Natural killer cell treated with Interleukin-12 subunit alpha and Interleukin-12 subunit beta and Interleukin-15 and Interleukin-18, amount 100 ng/mL, for 72 hours (primary cell): Measurements from ENCODE around the gene MYT1. TPM values are rescaled to one million over a fixed set of nuclear protein-coding genes. Genes with fewer than 3 reads are reported as not detected.

ENCODE experiments used
- ATAC-seq, 2 donors: fragments of 150-1000 bp; cut with Tn5 transposase in 1 of 2; sonication (Bioruptor Pico), chemical (Tn5 transposase) in 1 of 2; 2 replicates each; pipeline ENCODE4 v1.10.0; 2021
- DNase-seq: peaks from one replicate; pipeline ENCODE4 v3.0.0; 2022; ENCODE audit warnings: low spot score
- H3K27ac Mint-ChIP-seq, 2 donors: 1 replicate in 1 of 2; 2 replicates in 1 of 2; pipeline ENCODE4 v1.8.0; 2022; ENCODE audit warnings: mixed read lengths in 2 of 2, mild to moderate bottlenecking in 1 of 2, moderate library complexity in 1 of 2
- H3K27me3 Mint-ChIP-seq, 2 donors: 1 replicate in 1 of 2; 2 replicates in 1 of 2; pipeline ENCODE4 v1.8.0; 2022; ENCODE audit warnings: mixed read lengths in 2 of 2
- H3K36me3 Mint-ChIP-seq: one replicate; pipeline ENCODE4 v1.8.0; 2022; ENCODE audit warnings: mixed read lengths
- H3K4me1 Mint-ChIP-seq, 2 donors: 1 replicate in 1 of 2; 2 replicates in 1 of 2; pipeline ENCODE4 v1.8.0; 2022; ENCODE audit warnings: low read depth in 2 of 2, mixed read lengths in 2 of 2, mild to moderate bottlenecking in 1 of 2
- H3K4me3 Mint-ChIP-seq: one replicate; pipeline ENCODE4 v1.8.0; 2022; ENCODE audit warnings: mixed read lengths
- H3K9me3 Mint-ChIP-seq: 2 replicates; pipeline ENCODE4 v1.8.0; 2022; ENCODE audit warnings: mixed read lengths
- total RNA-seq, 2 donors: library from RNA; stranded (reverse); gene quantifications; one replicate each; pipeline ENCODE4 v1.2.3, GENCODE V29; 2022

Gene MYT1
- total RNA-seq, 2 donors from 2014 or later = not detected

GRCh38 chr20:64207641-64208590 is 43.7 kb downstream of the MYT1 start:
- peaks cover 0 to 2% of the 10 kb centered on the region in 2 donors for H3K27me3 Mint-ChIP-seq
- H3K4me1 Mint-ChIP-seq = no peaks in the 10 kb centered on the region
- H3K36me3 Mint-ChIP-seq = no peaks in the 10 kb centered on the region
- DNase-seq = no peak
- H3K27ac Mint-ChIP-seq = no peak overlapping the region
- no peak for ATAC-seq
- no peak overlapping the region for H3K4me3 Mint-ChIP-seq
- no peaks in the 10 kb centered on the region for H3K9me3 Mint-ChIP-seq

DNA sequence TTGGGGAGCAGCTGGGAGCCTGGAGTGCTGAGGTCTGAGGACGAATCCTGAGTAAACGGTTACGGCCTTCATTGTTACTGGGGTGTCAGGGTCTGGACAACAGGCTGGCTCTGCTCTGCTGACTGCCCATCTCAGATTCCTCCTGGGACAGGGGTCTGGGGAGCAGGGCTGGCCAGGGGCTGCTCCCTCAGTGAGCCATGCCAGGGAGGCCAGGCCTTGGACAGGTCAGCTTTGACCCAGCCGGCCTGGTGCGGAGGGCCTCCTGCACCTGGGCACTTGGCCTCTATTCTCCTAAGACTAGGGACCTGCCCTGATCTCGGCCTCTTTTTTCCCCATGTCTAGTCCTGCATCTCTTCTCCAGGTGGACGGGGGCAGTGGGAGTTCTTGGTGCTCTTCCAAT is 44.9 kb downstream of the MYT1 start:
- H3K27me3 Mint-ChIP-seq = peaks cover 0 to 2% of the 10 kb centered on the region in 2 donors
- H3K9me3 Mint-ChIP-seq = no peaks in the 10 kb centered on the region
- ATAC-seq (no peak), DNase-seq (no peak)
- H3K36me3 Mint-ChIP-seq = no peaks in the 10 kb centered on the region
- H3K4me1 Mint-ChIP-seq = no peaks in the 10 kb centered on the region
- H3K27ac Mint-ChIP-seq = no peak overlapping the region
- H3K4me3 Mint-ChIP-seq = no peak overlapping the region

DNA sequence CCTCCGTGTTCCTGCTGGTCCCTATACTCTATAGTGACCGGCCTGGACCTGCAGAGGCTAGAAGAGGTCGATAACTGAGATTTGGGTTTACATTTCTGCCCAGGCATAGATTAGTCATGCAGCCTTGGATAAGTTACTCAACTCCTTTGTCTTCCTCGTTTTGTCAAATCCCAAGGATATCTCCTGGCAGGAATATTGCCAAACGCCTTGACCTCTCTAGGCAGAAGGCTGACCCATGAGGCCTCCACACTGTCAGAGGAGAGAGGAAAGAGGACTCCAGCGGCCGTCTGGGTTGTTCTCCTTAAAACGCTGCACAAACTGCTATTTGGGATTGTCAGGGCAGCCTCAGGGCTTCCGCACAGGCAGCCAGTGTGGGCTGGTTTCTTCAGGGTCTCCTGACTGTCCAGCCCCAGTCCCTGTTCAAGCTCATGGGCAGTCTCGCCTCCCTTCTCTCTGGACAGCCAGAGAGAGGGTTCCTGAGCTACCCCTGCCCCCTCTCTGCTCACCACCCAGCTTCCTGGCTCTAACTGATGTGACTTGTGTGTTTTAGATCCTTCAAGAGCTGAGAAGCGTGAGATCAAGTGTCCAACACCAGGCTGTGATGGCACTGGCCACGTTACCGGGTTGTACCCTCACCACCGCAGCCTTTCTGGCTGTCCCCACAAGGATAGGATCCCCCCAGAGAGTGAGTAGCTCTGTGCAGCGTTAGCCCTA is 46.6 kb downstream of the MYT1 start:
- ATAC-seq = no peak
- no peak overlapping the region for H3K27ac Mint-ChIP-seq
- no peak for DNase-seq
- no peak overlapping the region for H3K4me3 Mint-ChIP-seq
- no peaks in the 10 kb centered on the region for H3K9me3 Mint-ChIP-seq
- peaks cover 0 to 3% of the 10 kb centered on the region in 2 donors for H3K4me1 Mint-ChIP-seq
- H3K27me3 Mint-ChIP-seq = peaks cover 0 to 4% of the 10 kb centered on the region in 2 donors
- H3K36me3 Mint-ChIP-seq = no peaks in the 10 kb centered on the region

DNA sequence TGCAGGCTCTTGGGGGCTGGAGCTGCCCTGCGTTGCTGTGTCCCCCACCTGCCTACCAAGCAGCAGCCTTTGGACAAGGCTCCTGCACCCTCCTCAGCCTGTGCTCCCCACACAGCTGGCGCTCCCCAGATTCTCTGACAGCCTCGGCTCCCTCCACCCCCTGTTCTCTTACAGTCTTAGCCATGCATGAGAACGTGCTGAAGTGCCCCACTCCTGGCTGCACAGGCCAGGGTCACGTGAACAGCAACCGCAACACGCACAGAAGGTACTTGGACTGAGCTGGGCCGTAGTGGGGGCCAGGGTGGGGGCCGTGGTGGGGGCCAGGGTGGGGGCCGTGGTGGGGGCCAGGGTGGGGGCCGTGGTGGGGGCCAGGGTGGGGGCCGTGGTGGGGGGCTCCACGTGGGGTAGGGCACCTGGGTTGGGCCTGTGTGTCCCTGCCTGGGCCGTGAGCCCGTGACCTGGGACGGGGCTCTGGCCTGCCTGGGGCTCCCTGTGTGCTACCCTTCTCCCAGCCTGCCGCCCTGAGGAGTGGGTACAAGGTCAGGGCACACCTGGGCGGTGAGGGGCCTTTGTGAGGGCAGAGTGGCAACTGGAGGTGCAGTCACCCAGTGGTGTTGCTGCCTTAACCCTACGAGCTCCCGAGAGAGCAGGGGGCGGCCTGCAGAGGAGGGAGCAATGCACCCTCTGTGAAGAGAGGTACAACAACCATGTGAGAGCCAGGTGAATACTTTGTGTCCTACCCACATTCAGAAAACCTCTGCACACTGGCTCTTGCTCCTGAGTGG is 47.8 kb downstream of the MYT1 start:
- no peak overlapping the region for H3K27ac Mint-ChIP-seq

DNA sequence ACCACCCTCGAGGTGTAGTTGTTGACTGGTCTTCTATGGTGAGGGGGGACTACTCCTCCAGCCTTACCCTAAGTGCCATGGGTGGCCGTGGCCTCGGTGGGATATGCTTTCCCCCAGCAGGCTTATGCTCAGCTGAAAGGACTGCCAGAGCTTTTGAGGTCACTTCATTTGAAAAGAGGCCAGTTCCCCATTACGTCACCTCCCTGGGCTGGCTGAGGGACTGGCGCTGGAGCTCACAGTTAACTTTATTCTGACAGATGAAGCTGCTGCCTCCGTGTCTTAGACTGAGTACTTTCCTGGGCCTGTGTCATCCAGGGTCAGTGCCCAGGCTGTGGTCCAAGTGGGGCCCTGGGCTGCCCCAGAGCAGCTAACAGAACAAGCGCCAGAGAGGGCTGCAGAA is 48.5 kb downstream of the MYT1 start:
- ATAC-seq (no peak), DNase-seq (no peak)
- Mint-ChIP-seq H3K9me3 (no peaks in the 10 kb centered on the region), H3K36me3 (no peaks in the 10 kb centered on the region), H3K27me3 (peaks cover 0 to 4% of the 10 kb centered on the region in 2 donors), H3K4me1 (peaks cover 0 to 3% of the 10 kb centered on the region in 2 donors), H3K27ac (no peak overlapping the region), H3K4me3 (no peak overlapping the region)

More for the DNA sequence above, 47.8 kb downstream of the MYT1 start:
- DNase-seq (no peak), ATAC-seq (no peak)
- no peaks in the 10 kb centered on the region for H3K36me3 Mint-ChIP-seq
- H3K27me3 Mint-ChIP-seq = peaks cover 0 to 4% of the 10 kb centered on the region in 2 donors
- peaks cover 0 to 3% of the 10 kb centered on the region in 2 donors for H3K4me1 Mint-ChIP-seq
- H3K4me3 Mint-ChIP-seq = no peak overlapping the region
- H3K9me3 Mint-ChIP-seq = no peaks in the 10 kb centered on the region

DNA sequence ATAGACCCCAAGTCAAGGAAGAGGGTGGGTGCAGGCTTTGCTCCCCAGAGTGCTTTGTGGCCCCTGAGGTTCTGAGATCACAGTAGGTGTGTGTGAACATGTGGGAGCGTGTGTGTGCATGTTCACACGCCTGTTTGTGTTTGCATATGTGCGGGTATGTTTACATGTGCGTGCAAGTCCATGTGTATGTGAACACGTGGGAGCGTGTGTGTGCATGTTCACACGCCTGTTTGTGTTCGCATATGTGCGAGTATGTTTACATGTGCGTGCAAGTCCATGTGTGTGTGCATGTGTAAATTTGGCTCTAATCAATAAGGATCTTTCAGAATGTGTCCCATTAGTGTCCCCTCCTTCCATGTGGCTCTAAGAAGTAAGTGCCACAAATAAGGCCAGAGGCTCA is 49.9 kb downstream of the MYT1 start:
- Mint-ChIP-seq H3K4me3 (no peak overlapping the region), H3K4me1 (peaks cover under 1 to 3% of the 10 kb centered on the region in 2 donors), H3K27ac (no peak overlapping the region), H3K9me3 (no peaks in the 10 kb centered on the region), H3K27me3 (peaks cover 0 to 2% of the 10 kb centered on the region in 2 donors), H3K36me3 (no peaks in the 10 kb centered on the region)
- no peak for DNase-seq
- no peak for ATAC-seq

- no peak for ATAC-seq
- no peak overlapping the region for H3K4me3 Mint-ChIP-seq
- peaks cover 4 to 7% of the 10 kb centered on the region in 2 donors for H3K4me1 Mint-ChIP-seq
- DNase-seq = no peak
- no peaks in the 10 kb centered on the region for H3K36me3 Mint-ChIP-seq
- no peaks in the 10 kb centered on the region for H3K9me3 Mint-ChIP-seq
- peaks cover 0 to 4% of the 10 kb centered on the region in 2 donors for H3K27me3 Mint-ChIP-seq
- H3K27ac Mint-ChIP-seq = no peak overlapping the region
Measured at GRCh38 chr20:64214952-64215351, 50.7 kb downstream of the MYT1 start.

DNA sequence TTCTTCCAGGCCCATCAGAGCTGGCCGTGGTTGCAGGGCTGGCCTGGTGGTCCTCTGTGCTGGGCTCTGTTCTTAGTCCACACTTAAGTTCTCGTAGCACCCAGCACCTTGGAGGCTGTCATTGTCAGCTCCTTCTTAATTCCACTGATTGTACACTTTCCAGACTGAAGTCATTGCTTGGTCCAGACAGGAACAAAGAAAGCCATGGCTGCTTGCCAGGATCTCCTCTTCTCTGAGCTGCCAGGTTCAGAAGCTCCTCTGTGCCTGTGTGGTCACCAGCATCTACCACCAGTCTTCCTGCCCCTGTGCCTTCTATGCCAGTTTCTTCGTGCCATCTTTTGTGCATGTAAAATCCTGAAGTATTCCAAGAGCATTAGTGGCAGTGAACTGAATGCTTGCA is 51.8 kb downstream of the MYT1 start:
- H3K27me3 Mint-ChIP-seq = peaks cover 0 to 4% of the 10 kb centered on the region in 2 donors
- peaks cover 4 to 7% of the 10 kb centered on the region in 2 donors for H3K4me1 Mint-ChIP-seq
- no peaks in the 10 kb centered on the region for H3K36me3 Mint-ChIP-seq
- H3K9me3 Mint-ChIP-seq = no peaks in the 10 kb centered on the region
- H3K4me3 Mint-ChIP-seq = no peak overlapping the region
- no peak for DNase-seq
- no peak overlapping the region for H3K27ac Mint-ChIP-seq
- no peak for ATAC-seq

DNA sequence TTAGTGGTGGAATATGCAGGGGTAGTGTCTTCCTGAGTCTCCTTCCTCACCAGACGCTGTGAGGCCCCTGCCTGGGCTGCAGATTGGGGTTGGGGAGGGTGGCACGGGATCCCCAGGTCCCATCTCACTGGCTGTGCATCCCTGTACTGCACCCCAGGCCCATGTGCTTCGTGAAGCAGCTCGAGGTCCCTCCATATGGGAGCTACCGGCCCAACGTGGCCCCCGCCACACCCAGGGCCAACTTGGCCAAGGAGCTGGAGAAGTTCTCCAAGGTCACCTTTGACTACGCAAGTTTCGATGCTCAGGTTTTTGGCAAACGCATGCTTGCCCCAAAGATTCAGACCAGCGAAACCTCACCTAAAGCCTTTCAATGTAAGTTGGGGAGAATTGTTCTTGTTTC is 52.7 kb downstream of the MYT1 start:
- ATAC-seq (no peak), DNase-seq (no peak)
- Mint-ChIP-seq H3K4me3 (no peak overlapping the region), H3K36me3 (no peaks in the 10 kb centered on the region), H3K9me3 (no peaks in the 10 kb centered on the region), H3K4me1 (peaks cover 4 to 7% of the 10 kb centered on the region in 2 donors), H3K27me3 (peaks cover 0 to 4% of the 10 kb centered on the region in 2 donors), H3K27ac (no peak overlapping the region)

DNA sequence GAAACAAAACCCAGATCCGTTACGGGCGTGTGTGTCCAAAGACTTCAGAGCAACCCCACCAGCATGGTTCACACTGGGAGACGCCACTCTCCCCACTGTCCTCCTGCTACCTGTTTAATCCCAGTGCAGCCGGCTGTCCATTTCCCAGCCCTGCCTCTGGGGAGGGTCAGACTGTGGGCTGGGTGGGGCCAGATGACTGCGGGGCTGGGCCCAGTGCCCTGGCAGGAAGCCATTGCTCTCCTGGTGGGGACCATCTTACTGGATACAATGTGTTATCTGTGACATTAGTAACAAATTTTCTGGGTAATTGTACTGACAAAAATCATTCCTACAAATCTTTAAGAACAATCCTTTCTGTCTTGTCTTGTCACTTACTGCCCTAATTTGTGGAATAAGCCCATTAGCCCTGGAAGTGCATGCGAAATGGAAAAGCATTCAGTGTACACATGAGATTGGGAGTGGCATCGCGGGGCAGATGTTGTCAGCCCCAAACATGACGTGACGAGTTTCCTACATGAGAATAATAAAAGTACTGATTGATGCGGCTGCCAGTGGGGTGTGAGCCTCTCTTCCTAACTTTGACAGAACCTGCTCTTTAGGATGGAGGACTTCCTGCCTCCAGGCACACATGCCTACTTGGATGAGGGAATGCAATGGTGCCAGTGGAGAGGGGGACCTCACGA is 53.4 kb downstream of the MYT1 start:
- ATAC-seq (no peak), DNase-seq (no peak)
- peaks cover 4 to 7% of the 10 kb centered on the region in 2 donors for H3K4me1 Mint-ChIP-seq
- no peak overlapping the region for H3K4me3 Mint-ChIP-seq
- H3K36me3 Mint-ChIP-seq = no peaks in the 10 kb centered on the region
- H3K27ac Mint-ChIP-seq = no peak overlapping the region
- no peaks in the 10 kb centered on the region for H3K9me3 Mint-ChIP-seq
- H3K27me3 Mint-ChIP-seq = peaks cover 0 to 4% of the 10 kb centered on the region in 2 donors

DNA sequence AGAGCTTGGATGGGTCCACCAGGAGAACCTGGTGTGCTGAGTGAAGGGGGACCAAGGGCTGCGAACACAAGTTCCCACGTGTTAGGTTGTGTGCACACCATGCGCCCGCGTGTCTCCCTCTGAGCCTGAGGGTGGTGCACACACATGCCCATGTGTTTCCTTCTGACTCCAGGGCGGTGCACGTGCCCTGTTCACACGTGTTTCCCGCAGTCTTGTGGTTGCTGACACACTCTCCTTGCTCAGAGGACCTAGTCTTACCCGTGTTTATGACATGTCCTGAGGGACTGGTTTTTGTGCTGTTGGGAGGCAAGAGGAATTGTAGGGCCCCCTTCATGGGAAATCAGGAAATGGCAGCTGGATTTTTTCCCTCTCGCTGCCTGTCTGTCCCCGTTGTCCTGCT is 55.0 kb downstream of the MYT1 start:
- no peaks in the 10 kb centered on the region for H3K9me3 Mint-ChIP-seq
- peaks cover 4 to 7% of the 10 kb centered on the region in 2 donors for H3K4me1 Mint-ChIP-seq
- H3K27ac Mint-ChIP-seq = no peak overlapping the region
- peak in 1 of 2 donors; percentile 9 for ATAC-seq
- DNase-seq = no peak
- H3K36me3 Mint-ChIP-seq = no peaks in the 10 kb centered on the region
- peaks cover 0 to 4% of the 10 kb centered on the region in 2 donors for H3K27me3 Mint-ChIP-seq
- H3K4me3 Mint-ChIP-seq = no peak overlapping the region

DNA sequence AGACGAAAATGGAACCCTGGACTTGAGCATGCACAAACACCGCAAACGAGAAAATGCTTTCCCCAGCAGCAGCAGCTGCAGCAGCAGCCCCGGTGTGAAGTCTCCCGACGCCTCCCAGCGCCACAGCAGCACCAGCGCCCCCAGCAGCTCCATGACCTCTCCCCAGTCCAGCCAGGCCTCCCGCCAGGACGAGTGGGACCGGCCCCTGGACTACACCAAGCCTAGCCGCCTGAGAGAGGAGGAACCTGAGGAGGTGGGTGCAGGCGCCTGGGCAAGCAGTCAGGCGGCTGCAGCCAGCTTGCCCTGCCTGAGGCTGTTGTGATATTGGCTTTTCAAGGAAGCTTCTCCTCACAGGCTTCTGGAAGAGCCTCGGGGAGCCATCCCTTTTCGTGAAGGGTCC is 55.5 kb downstream of the MYT1 start:
- no peaks in the 10 kb centered on the region for H3K36me3 Mint-ChIP-seq
- peaks cover 0 to 4% of the 10 kb centered on the region in 2 donors for H3K27me3 Mint-ChIP-seq

GRCh38 chr20:64220420-64220819 is 56.2 kb downstream of the MYT1 start:
- peaks cover 4 to 5% of the 10 kb centered on the region in 2 donors for H3K4me1 Mint-ChIP-seq
- H3K36me3 Mint-ChIP-seq = no peaks in the 10 kb centered on the region
- DNase-seq = no peak

More for the DNA sequence above, 55.5 kb downstream of the MYT1 start:
- Mint-ChIP-seq H3K27ac (no peak overlapping the region), H3K4me3 (no peak overlapping the region), H3K4me1 (peaks cover 4 to 7% of the 10 kb centered on the region in 2 donors), H3K9me3 (no peaks in the 10 kb centered on the region)
- ATAC-seq (no peak), DNase-seq (no peak)

More at GRCh38 chr20:64220420-64220819, 56.2 kb downstream of the MYT1 start:
- Mint-ChIP-seq H3K27ac (no peak overlapping the region), H3K4me3 (no peak overlapping the region), H3K27me3 (peaks cover 0 to 2% of the 10 kb centered on the region in 2 donors), H3K9me3 (no peaks in the 10 kb centered on the region)
- no peak for ATAC-seq
